ENCODE measurements around the gene OGFR.
A peak's percentile ranks its signal among the peaks of the same experiment; 100 is the strongest.

The OGFR gene

GRCh38 chr20:62805155-62805710 lies 598 bp downstream of the OGFR start:
- Histone ChIP-seq H2BK5ac (ENCODE audit: low read length) (peak overlapping the region; percentile 95), H2AFZ (ENCODE audit: low read length) (peak overlapping the region; percentile 89), H2BK12ac (ENCODE audit: low read length) (no peak overlapping the region), H3K27ac (replicated peaks; ENCODE audit: low read length) (peak overlapping the region; percentile 46), H3K9me3 (replicated peaks in 1 of 2; ENCODE audit: control insufficient read depth in 2 of 2, insufficient read depth in 1 of 2, low read depth in 1 of 2, low read length in 2 of 2) (no peaks in the 10 kb centered on the region), H3K4me2 (ENCODE audit: insufficient read depth, low read length, poor library complexity, severe bottlenecking) (peak overlapping the region; percentile 86), H3K27me3 (ENCODE audit: control insufficient read depth in 3 of 3, insufficient read depth in 3 of 3, low read depth in 1 of 3, low read length in 3 of 3) (no peaks in the 10 kb centered on the region), H3K4me3 (ENCODE audit: low read length in 2 of 2) (peak overlapping the region; percentile 99 to 100), H2AK5ac (ENCODE audit: low read depth, low read length) (peak overlapping the region; percentile 96), H3K14ac (ENCODE audit: low read length) (peak overlapping the region; percentile 98), H4K8ac (ENCODE audit: low read depth, low read length) (no peak overlapping the region), H3K36me3 (replicated peaks in 1 of 2; ENCODE audit: control insufficient read depth in 2 of 2, insufficient read depth in 2 of 2, low read length in 2 of 2) (peaks cover 18 to 50% of the 10 kb centered on the region in 2 donors), H4K91ac (ENCODE audit: low read depth, low read length, poor library complexity) (no peak overlapping the region), H3K4ac (ENCODE audit: low read length) (no peak overlapping the region), H3K9ac (ENCODE audit: low read depth, low read length, poor library complexity) (peak overlapping the region; percentile 100), H3K23ac (ENCODE audit: low read depth, low read length, poor library complexity) (peak overlapping the region; percentile 97), H3K18ac (ENCODE audit: low read length) (peak overlapping the region; percentile 94), H2BK15ac (ENCODE audit: low read length) (peak overlapping the region; percentile 58), H3K79me1 (ENCODE audit: low read depth, low read length) (peaks cover 5% of the 10 kb centered on the region), H2BK120ac (ENCODE audit: low read depth, low read length) (no peak overlapping the region), H3K4me1 (ENCODE audit: control insufficient read depth in 2 of 2, insufficient read depth in 1 of 2, low read depth in 1 of 2, low read length in 2 of 2) (peaks cover 15% of the 10 kb centered on the region in 2 donors)
- no CpG with 5 or more reads among the region's 58 CpGs for WGBS, 2 donors (ENCODE audit: extremely low coverage in 2 of 2, insufficient read length in 2 of 2, insufficient replicate concordance in 1 of 2)
- no peak for DNase-seq (ENCODE audit: low spot score)

- no peak overlapping the region for H4K8ac ChIP-seq (ENCODE audit: low read depth, low read length)
- H2BK120ac ChIP-seq (ENCODE audit: low read depth, low read length) = no peak overlapping the region
- peak overlapping the region; percentile 86 for H3K4me2 ChIP-seq (ENCODE audit: insufficient read depth, low read length, poor library complexity, severe bottlenecking)
- H3K9me3 ChIP-seq (replicated peaks in 1 of 2; ENCODE audit: control insufficient read depth in 2 of 2, insufficient read depth in 1 of 2, low read depth in 1 of 2, low read length in 2 of 2) = no peaks in the 10 kb centered on the region
- H3K27ac ChIP-seq (replicated peaks; ENCODE audit: low read length) = peak overlapping the region; percentile 46
- H3K18ac ChIP-seq (ENCODE audit: low read length) = peak overlapping the region; percentile 94
- peak overlapping the region; percentile 93 for H3K9ac ChIP-seq (ENCODE audit: low read depth, low read length, poor library complexity)
- peak overlapping the region; percentile 68 for H2AFZ ChIP-seq (ENCODE audit: low read length)
- peak overlapping the region; percentile 95 for H2BK5ac ChIP-seq (ENCODE audit: low read length)
- H3K4ac ChIP-seq (ENCODE audit: low read length) = no peak overlapping the region
- WGBS, 2 donors (ENCODE audit: extremely low coverage in 2 of 2, insufficient read length in 2 of 2, insufficient replicate concordance in 1 of 2) = no CpG with 5 or more reads among the region's 25 CpGs
- DNase-seq (ENCODE audit: low spot score) = peak; percentile 72
- peak overlapping the region; percentile 99 to 100 for H3K4me3 ChIP-seq (ENCODE audit: low read length in 2 of 2)
- H3K36me3 ChIP-seq (replicated peaks in 1 of 2; ENCODE audit: control insufficient read depth in 2 of 2, insufficient read depth in 2 of 2, low read length in 2 of 2) = peaks cover 15 to 50% of the 10 kb centered on the region in 2 donors
- H3K23ac ChIP-seq (ENCODE audit: low read depth, low read length, poor library complexity) = peak overlapping the region; percentile 97
- H3K79me1 ChIP-seq (ENCODE audit: low read depth, low read length) = peaks cover 5% of the 10 kb centered on the region
- H4K91ac ChIP-seq (ENCODE audit: low read depth, low read length, poor library complexity) = no peak overlapping the region
- peak overlapping the region; percentile 71 for H3K14ac ChIP-seq (ENCODE audit: low read length)
- H3K4me1 ChIP-seq (ENCODE audit: control insufficient read depth in 2 of 2, insufficient read depth in 1 of 2, low read depth in 1 of 2, low read length in 2 of 2) = peaks cover 15% of the 10 kb centered on the region in 2 donors
- H2BK15ac ChIP-seq (ENCODE audit: low read length) = peak overlapping the region; percentile 58
- peak overlapping the region; percentile 96 for H2AK5ac ChIP-seq (ENCODE audit: low read depth, low read length)
- H2BK12ac ChIP-seq (ENCODE audit: low read length) = no peak overlapping the region
- H3K27me3 ChIP-seq (ENCODE audit: control insufficient read depth in 3 of 3, insufficient read depth in 3 of 3, low read depth in 1 of 3, low read length in 3 of 3) = no peaks in the 10 kb centered on the region
These were observed 1.2 kb downstream of the OGFR start for GRCh38 chr20:62805711-62806382.

GRCh38 chr20:62806383-62807050 lies 1.9 kb downstream of the OGFR start:
- Histone ChIP-seq H3K79me1 (ENCODE audit: low read depth, low read length) (peaks cover 5% of the 10 kb centered on the region), H4K91ac (ENCODE audit: low read depth, low read length, poor library complexity) (no peak overlapping the region), H3K9me3 (replicated peaks in 1 of 2; ENCODE audit: control insufficient read depth in 2 of 2, insufficient read depth in 1 of 2, low read depth in 1 of 2, low read length in 2 of 2) (no peaks in the 10 kb centered on the region), H3K4ac (ENCODE audit: low read length) (peak overlapping the region; percentile 19), H2BK120ac (ENCODE audit: low read depth, low read length) (peak overlapping the region; percentile 74), H4K8ac (ENCODE audit: low read depth, low read length) (no peak overlapping the region), H2AFZ (ENCODE audit: low read length) (no peak overlapping the region), H2BK12ac (ENCODE audit: low read length) (peak overlapping the region; percentile 75), H3K4me2 (ENCODE audit: insufficient read depth, low read length, poor library complexity, severe bottlenecking) (no peak overlapping the region), H3K18ac (ENCODE audit: low read length) (peak overlapping the region; percentile 77), H3K36me3 (replicated peaks in 1 of 2; ENCODE audit: control insufficient read depth in 2 of 2, insufficient read depth in 2 of 2, low read length in 2 of 2) (peaks cover 10 to 45% of the 10 kb centered on the region in 2 donors), H3K27me3 (ENCODE audit: control insufficient read depth in 3 of 3, insufficient read depth in 3 of 3, low read depth in 1 of 3, low read length in 3 of 3) (no peaks in the 10 kb centered on the region), H2BK5ac (ENCODE audit: low read length) (no peak overlapping the region), H3K23ac (ENCODE audit: low read depth, low read length, poor library complexity) (no peak overlapping the region), H3K27ac (replicated peaks; ENCODE audit: low read length) (no peak overlapping the region), H2AK5ac (ENCODE audit: low read depth, low read length) (peak overlapping the region; percentile 83), H3K9ac (ENCODE audit: low read depth, low read length, poor library complexity) (peak overlapping the region; percentile 73), H3K14ac (ENCODE audit: low read length) (peak overlapping the region; percentile 86), H3K4me1 (ENCODE audit: control insufficient read depth in 2 of 2, insufficient read depth in 1 of 2, low read depth in 1 of 2, low read length in 2 of 2) (peaks cover 15% of the 10 kb centered on the region in 2 donors), H2BK15ac (ENCODE audit: low read length) (peak overlapping the region; percentile 42), H3K4me3 (ENCODE audit: low read length in 2 of 2) (peak overlapping the region in 1 of 2 donors; percentile 99)
- no peak for DNase-seq (ENCODE audit: low spot score)
- WGBS, 2 donors (ENCODE audit: extremely low coverage in 2 of 2, insufficient read length in 2 of 2, insufficient replicate concordance in 1 of 2) = no CpG with 5 or more reads among the region's 11 CpGs

Data from neuronal stem cell (in vitro differentiated cells).